Natural killer cell (primary cell): ENCODE results near the gene BEST1. TPM values are rescaled to one million over a fixed set of nuclear protein-coding genes. Genes with fewer than 3 reads are reported as not detected.

Experiments used
- ATAC-seq, 3 donors: fragments of 150-1000 bp in 2 of 3; fragments of 200-7000 bp in 1 of 3; cut with Tn5 transposase; 1 replicate in 1 of 3; 2 replicates in 2 of 3; pipeline ENCODE4 v1.10.0; 2021; ENCODE audit warnings: mild to moderate bottlenecking in 2 of 3, moderate library complexity in 2 of 3
- DNase-seq, 2 donors: peaks; one replicate each; pipeline versions ENCODE4 v3.0.0 to v3.0.0-alpha.2; 2013 to 2021; ENCODE audit warnings: mixed read lengths in 1 of 2
- H3K27ac ChIP-seq: one replicate; pipeline ENCODE4 v1.5.1; 2013; ENCODE audit warnings: mild to moderate bottlenecking, low read length
- H3K27me3 ChIP-seq: one replicate; pipeline ENCODE4 v1.6.1; 2013; ENCODE audit warnings: low read length; ENCODE audit not compliant: control insufficient read depth, insufficient read depth
- H3K36me3 ChIP-seq: one replicate; pipeline ENCODE4 v1.6.1; 2013; ENCODE audit warnings: low read length; ENCODE audit not compliant: control insufficient read depth, insufficient read depth
- H3K4me1 ChIP-seq: one replicate; pipeline ENCODE4 v1.6.1; 2013; ENCODE audit warnings: low read length; ENCODE audit not compliant: control insufficient read depth, insufficient read depth
- H3K4me3 ChIP-seq: one replicate; pipeline ENCODE4 v1.5.1; 2013; ENCODE audit warnings: low read length
- H3K9me3 ChIP-seq: one replicate; pipeline ENCODE4 v1.6.1; 2013; ENCODE audit warnings: low read length; ENCODE audit not compliant: control insufficient read depth, insufficient read depth
- H3K27ac Mint-ChIP-seq, 2 donors: one replicate each; pipeline ENCODE4 v1.8.0; 2022; ENCODE audit warnings: mild to moderate bottlenecking in 2 of 2, mixed read lengths in 2 of 2, moderate library complexity in 1 of 2
- H3K27me3 Mint-ChIP-seq, 2 donors: one replicate each; pipeline ENCODE4 v1.8.0; 2022; ENCODE audit warnings: low read depth in 2 of 2, mixed read lengths in 2 of 2
- H3K36me3 Mint-ChIP-seq: one replicate; pipeline ENCODE4 v1.8.0; 2022; ENCODE audit warnings: mixed read lengths
- H3K4me1 Mint-ChIP-seq, 2 donors: one replicate each; pipeline ENCODE4 v1.8.0; 2022; ENCODE audit warnings: mixed read lengths in 2 of 2
- H3K4me3 Mint-ChIP-seq: one replicate; pipeline ENCODE4 v1.8.0; 2022; ENCODE audit warnings: mild to moderate bottlenecking, moderate library complexity, mixed read lengths
- H3K9me3 Mint-ChIP-seq, 2 donors: one replicate each; pipeline ENCODE4 v1.8.0; 2022; ENCODE audit warnings: mixed read lengths in 2 of 2
- WGBS: methylation state at CpG from one replicate; pipeline ENCODE4 v1.1.7; 2013; ENCODE audit warnings: missing lambda C conversion rate; ENCODE audit not compliant: insufficient coverage; 5-methylcytosine and 5-hydroxymethylcytosine counted together
- intact Hi-C: fragments of 100-400 bp; cut with micrococcal nuclease; formaldehyde crosslinking; loops from one replicate; pipeline ENCODE4 v1.14.2; 2022
- total RNA-seq, 4 donors: library from RNA; stranded (reverse); fragments of 120-200 nt in 1 of 4; gene quantifications; one replicate each; pipeline versions ENCODE4 v1.2.3 to v1.2.4, GENCODE V29; 2013 to 2022
- TF ChIP-seq, protein P1 (sequence below): fragments of 200-600 bp; IDR thresholded peaks from one replicate; pipeline ENCODE4 v1.8.0; 2022; ENCODE audit warnings: antibody characterized with exemption

Gene BEST1
- total RNA-seq, 3 donors from 2014 or later (not counting 1 experiment from before 2014, with no cell fraction given), result 0.32 to 2.0 (median 1.4) TPM

DNA sequence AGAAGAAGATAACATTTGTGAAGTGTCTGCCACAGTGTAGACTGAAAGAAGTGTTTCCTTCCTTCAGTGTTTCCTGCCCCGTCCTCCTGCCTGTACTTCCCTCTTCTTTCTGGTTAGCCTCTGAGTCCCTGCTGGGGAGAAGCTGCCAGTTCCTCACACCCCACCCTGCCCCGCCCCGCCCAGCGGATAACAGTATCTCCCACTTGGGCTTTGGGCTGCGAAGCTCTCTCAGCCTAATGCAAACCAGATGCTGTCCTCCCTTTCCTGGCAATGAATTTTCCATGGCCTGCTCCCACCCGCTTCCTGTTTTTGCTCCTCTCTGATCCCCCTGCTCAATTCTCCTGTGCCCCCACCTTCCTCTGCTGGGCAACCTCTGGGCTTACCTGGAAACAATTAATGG lies 27.6 kb upstream of the BEST1 start:
- H3K4me3 Mint-ChIP-seq, result no peak overlapping the region
- Histone ChIP-seq H3K36me3 (no peaks in the 10 kb centered on the region), H3K4me1 (peaks cover 11% of the 10 kb centered on the region), H3K27ac (no peak overlapping the region), H3K9me3 (no peaks in the 10 kb centered on the region), H3K27me3 (peaks cover 11% of the 10 kb centered on the region), H3K4me3 (no peak overlapping the region)
- TF ChIP-seq, protein P1, sequence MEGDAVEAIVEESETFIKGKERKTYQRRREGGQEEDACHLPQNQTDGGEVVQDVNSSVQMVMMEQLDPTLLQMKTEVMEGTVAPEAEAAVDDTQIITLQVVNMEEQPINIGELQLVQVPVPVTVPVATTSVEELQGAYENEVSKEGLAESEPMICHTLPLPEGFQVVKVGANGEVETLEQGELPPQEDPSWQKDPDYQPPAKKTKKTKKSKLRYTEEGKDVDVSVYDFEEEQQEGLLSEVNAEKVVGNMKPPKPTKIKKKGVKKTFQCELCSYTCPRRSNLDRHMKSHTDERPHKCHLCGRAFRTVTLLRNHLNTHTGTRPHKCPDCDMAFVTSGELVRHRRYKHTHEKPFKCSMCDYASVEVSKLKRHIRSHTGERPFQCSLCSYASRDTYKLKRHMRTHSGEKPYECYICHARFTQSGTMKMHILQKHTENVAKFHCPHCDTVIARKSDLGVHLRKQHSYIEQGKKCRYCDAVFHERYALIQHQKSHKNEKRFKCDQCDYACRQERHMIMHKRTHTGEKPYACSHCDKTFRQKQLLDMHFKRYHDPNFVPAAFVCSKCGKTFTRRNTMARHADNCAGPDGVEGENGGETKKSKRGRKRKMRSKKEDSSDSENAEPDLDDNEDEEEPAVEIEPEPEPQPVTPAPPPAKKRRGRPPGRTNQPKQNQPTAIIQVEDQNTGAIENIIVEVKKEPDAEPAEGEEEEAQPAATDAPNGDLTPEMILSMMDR, result no peak
- peaks cover 39 to 43% of the 10 kb centered on the region in 2 donors for H3K27me3 Mint-ChIP-seq
- H3K27ac Mint-ChIP-seq, result no peak overlapping the region
- ATAC-seq (peak in 1 of 3 donors; percentile 53), DNase-seq (no peak)
- intact Hi-C loops, result no loop called here
- peaks cover 5 to 8% of the 10 kb centered on the region in 2 donors for H3K4me1 Mint-ChIP-seq
- 29% methylated on average over 6 of the region's 6 CpGs for WGBS
- H3K9me3 Mint-ChIP-seq, result no peaks in the 10 kb centered on the region
- no peaks in the 10 kb centered on the region for H3K36me3 Mint-ChIP-seq

GRCh38 chr11:61923166-61924063 lies 26.7 kb upstream of the BEST1 start:
- Mint-ChIP-seq H3K4me1 (no peaks in the 10 kb centered on the region), H3K27ac (no peak overlapping the region), H3K27me3 (peaks cover 32 to 34% of the 10 kb centered on the region in 2 donors)

GRCh38 chr11:61924064-61924455 lies 26.1 kb upstream of the BEST1 start:
- Mint-ChIP-seq H3K27ac (no peak overlapping the region), H3K27me3 (peaks cover 25 to 28% of the 10 kb centered on the region in 2 donors), H3K4me3 (no peak overlapping the region), H3K4me1 (no peaks in the 10 kb centered on the region), H3K36me3 (no peaks in the 10 kb centered on the region), H3K9me3 (no peaks in the 10 kb centered on the region)
- ATAC-seq, result no peak
- TF ChIP-seq, protein P1, result no peak
- Histone ChIP-seq H3K27ac (no peak overlapping the region), H3K4me3 (no peak overlapping the region), H3K9me3 (no peaks in the 10 kb centered on the region), H3K4me1 (peaks cover 7% of the 10 kb centered on the region), H3K36me3 (no peaks in the 10 kb centered on the region), H3K27me3 (no peaks in the 10 kb centered on the region)
- DNase-seq, result no peak
- intact Hi-C loops, result no loop called here
- 81% methylated on average over 6 of the region's 6 CpGs for WGBS

More at GRCh38 chr11:61923166-61924063, 26.7 kb upstream of the BEST1 start:
- H3K27ac ChIP-seq, result no peak overlapping the region
- TF ChIP-seq, protein P1, result no peak
- peaks cover 7% of the 10 kb centered on the region for H3K4me1 ChIP-seq
- 74% methylated on average over 18 of the region's 18 CpGs for WGBS
- intact Hi-C loops, result no loop called here
- Mint-ChIP-seq H3K36me3 (no peaks in the 10 kb centered on the region), H3K4me3 (no peak overlapping the region), H3K9me3 (no peaks in the 10 kb centered on the region)
- DNase-seq (peak in 1 of 2 donors; percentile 5), ATAC-seq (no peak)
- peaks cover 3% of the 10 kb centered on the region for H3K27me3 ChIP-seq
- H3K36me3 ChIP-seq, result no peaks in the 10 kb centered on the region
- H3K9me3 ChIP-seq, result no peaks in the 10 kb centered on the region
- H3K4me3 ChIP-seq, result no peak overlapping the region
